ENCODE measurements around the gene CAND2.

DNA sequence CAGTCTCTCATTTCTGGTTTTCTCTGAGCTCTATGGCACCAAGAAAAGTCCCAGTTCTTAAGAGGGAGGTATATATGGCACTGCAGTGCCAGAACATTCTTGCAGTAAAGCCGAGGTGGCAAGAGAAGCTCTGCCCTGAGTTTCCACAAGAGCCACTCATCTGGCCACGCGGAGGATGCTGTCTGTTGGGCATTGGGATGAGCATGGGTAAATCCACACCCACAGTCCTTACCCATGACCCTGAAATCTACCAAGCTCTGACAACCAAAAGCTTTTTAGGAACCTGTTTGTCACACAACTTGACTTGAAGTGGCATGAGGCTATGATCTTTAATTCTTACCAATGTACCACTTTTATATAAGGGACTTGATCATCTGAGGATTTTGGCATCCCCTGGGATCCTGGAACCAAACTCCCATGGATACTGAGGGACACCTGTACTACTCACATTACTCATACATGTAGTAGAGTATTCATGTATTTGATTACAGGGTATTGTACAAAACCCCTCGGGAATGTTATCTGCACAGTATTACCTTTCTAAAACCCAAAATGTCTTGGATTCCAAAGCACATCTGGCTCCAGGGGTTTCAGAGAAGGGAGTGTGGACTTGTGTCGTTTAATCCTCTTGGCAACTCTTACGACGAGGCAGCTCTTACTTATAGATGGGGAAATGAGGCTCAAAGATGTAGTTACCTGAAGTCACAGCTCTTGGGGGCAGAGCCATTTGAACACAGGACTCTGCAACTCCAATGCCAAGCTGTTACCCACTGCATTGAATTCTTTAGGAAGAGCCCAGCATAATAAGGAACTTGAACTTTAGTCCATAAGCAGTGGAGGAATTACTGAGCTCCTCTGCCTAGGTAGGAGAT is 36.1 kb downstream of the CAND2 start:
- TF ChIP-seq, protein P1, sequence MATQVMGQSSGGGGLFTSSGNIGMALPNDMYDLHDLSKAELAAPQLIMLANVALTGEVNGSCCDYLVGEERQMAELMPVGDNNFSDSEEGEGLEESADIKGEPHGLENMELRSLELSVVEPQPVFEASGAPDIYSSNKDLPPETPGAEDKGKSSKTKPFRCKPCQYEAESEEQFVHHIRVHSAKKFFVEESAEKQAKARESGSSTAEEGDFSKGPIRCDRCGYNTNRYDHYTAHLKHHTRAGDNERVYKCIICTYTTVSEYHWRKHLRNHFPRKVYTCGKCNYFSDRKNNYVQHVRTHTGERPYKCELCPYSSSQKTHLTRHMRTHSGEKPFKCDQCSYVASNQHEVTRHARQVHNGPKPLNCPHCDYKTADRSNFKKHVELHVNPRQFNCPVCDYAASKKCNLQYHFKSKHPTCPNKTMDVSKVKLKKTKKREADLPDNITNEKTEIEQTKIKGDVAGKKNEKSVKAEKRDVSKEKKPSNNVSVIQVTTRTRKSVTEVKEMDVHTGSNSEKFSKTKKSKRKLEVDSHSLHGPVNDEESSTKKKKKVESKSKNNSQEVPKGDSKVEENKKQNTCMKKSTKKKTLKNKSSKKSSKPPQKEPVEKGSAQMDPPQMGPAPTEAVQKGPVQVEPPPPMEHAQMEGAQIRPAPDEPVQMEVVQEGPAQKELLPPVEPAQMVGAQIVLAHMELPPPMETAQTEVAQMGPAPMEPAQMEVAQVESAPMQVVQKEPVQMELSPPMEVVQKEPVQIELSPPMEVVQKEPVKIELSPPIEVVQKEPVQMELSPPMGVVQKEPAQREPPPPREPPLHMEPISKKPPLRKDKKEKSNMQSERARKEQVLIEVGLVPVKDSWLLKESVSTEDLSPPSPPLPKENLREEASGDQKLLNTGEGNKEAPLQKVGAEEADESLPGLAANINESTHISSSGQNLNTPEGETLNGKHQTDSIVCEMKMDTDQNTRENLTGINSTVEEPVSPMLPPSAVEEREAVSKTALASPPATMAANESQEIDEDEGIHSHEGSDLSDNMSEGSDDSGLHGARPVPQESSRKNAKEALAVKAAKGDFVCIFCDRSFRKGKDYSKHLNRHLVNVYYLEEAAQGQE (IDR thresholded peaks at IDR 0.05; ENCODE audit: insufficient replicate concordance, low read depth): no peak
- TF ChIP-seq, protein P2, sequence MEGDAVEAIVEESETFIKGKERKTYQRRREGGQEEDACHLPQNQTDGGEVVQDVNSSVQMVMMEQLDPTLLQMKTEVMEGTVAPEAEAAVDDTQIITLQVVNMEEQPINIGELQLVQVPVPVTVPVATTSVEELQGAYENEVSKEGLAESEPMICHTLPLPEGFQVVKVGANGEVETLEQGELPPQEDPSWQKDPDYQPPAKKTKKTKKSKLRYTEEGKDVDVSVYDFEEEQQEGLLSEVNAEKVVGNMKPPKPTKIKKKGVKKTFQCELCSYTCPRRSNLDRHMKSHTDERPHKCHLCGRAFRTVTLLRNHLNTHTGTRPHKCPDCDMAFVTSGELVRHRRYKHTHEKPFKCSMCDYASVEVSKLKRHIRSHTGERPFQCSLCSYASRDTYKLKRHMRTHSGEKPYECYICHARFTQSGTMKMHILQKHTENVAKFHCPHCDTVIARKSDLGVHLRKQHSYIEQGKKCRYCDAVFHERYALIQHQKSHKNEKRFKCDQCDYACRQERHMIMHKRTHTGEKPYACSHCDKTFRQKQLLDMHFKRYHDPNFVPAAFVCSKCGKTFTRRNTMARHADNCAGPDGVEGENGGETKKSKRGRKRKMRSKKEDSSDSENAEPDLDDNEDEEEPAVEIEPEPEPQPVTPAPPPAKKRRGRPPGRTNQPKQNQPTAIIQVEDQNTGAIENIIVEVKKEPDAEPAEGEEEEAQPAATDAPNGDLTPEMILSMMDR (IDR thresholded peaks at IDR 0.05; ENCODE audit: insufficient read depth, low read length): no peak

Data from HL-60 (cell line).